K562 (cell line): ENCODE results near the gene ROBO2. TPM values are rescaled to one million over a fixed set of nuclear protein-coding genes. Genes with fewer than 3 reads are reported as not detected.

ENCODE experiments used
- ATAC-seq: fragments of 200-7000 bp; cut with Tn5 transposase; 3 replicates; pipeline ENCODE4 v1.9.1; 2020; ENCODE audit warnings: moderate library complexity
- BruUV-seq: library from RNA; stranded (reverse); fragments of 400-500 nt; replicated peaks from 2 replicates; lab custom pipeline; 2021; lab: Mats Ljungman, UMichigan
- CTCF ChIA-PET: fragments of 300-600 bp; formaldehyde crosslinking; extraction: SDS; loops from one replicate; lab custom pipeline; 2021; ENCODE audit warnings: low intra/inter-chr PET ratio; lab: Yijun Ruan, JAX
- POLR2A ChIA-PET: fragments of 300-600, 350-650 bp; sonication (Branson Sonifier 250); formaldehyde crosslinking; extraction: SDS; loops from one replicate; lab custom pipeline; 2021; ENCODE audit warnings: antibody characterized with exemption, inconsistent platforms; lab: Yijun Ruan, JAX
- DNase-seq, 4 experiments: peaks; one replicate each; pipeline versions ENCODE4 v3.0.0 to v3.0.0-alpha.2; 2011 to 2018; ENCODE audit warnings: low spot score in 3 of 4, mixed read lengths in 3 of 4; ENCODE audit errors: extremely low read depth in 1 of 4
- FAIRE-seq: peaks from 2 replicates; lab custom pipeline; 2011; peaks lifted over from hg19 to GRCh38; lab: Jason Lieb, UNC
- H2AFZ ChIP-seq: 2 replicates; pipeline ENCODE4 v1.6.0; 2011; ENCODE audit warnings: low read depth, low read length, control low read depth, inconsistent platforms
- H3K27ac ChIP-seq: fragments of 200-600 bp; 3 replicates; pipeline ENCODE4 v1.8.0; 2011; ENCODE audit warnings: low read depth, mild to moderate bottlenecking, control low read depth, inconsistent platforms, low read length, moderate library complexity, mixed read lengths; ENCODE audit errors: extremely low read depth
- H3K27me3 ChIP-seq, 2 experiments: fragments of 300-600 bp in 1 of 2; 2 replicates in 1 of 2; 3 replicates in 1 of 2; pipeline versions ENCODE4 v1.6.0 to v1.8.0; 2011; ENCODE audit warnings: inconsistent platforms in 2 of 2, low read length in 2 of 2, mild to moderate bottlenecking in 1 of 2, mixed read lengths in 1 of 2, moderate library complexity in 1 of 2; ENCODE audit not compliant: control insufficient read depth in 2 of 2, insufficient read depth in 2 of 2
- H3K36me3 ChIP-seq: fragments of 300-600 bp; 3 replicates; pipeline ENCODE4 v1.8.0; 2011; ENCODE audit warnings: mild to moderate bottlenecking, low read length, inconsistent platforms; ENCODE audit not compliant: control insufficient read depth, insufficient read depth
- H3K4me1 ChIP-seq, 2 experiments: fragments of 200-600 bp in 1 of 2; replicated peaks in 1 of 2; 2 replicates in 1 of 2; 3 replicates in 1 of 2; pipeline versions ENCODE4 v1.5.1 to v1.8.0; 2011; ENCODE audit warnings: inconsistent platforms in 2 of 2, low read length in 2 of 2, mild to moderate bottlenecking in 1 of 2, mixed read lengths in 1 of 2, moderate library complexity in 1 of 2; ENCODE audit not compliant: control insufficient read depth in 2 of 2, insufficient read depth in 2 of 2
- H3K4me2 ChIP-seq: 2 replicates; pipeline ENCODE4 v1.6.1; 2011; ENCODE audit warnings: low read length, control low read depth, inconsistent platforms, mixed read lengths; ENCODE audit not compliant: insufficient read depth
- H3K4me3 ChIP-seq: fragments of 200-600 bp; sonication (generic), shearing (Covaris generic); 2 replicates; pipeline ENCODE4 v1.5.1; 2016; ENCODE audit warnings: control low read depth, inconsistent platforms
- H3K79me2 ChIP-seq: fragments of 200-600 bp; 3 replicates; pipeline ENCODE4 v1.8.0; 2011; ENCODE audit warnings: low read length, inconsistent platforms; ENCODE audit not compliant: control insufficient read depth, insufficient read depth
- H3K9ac ChIP-seq, 2 experiments: 2 replicates each; pipeline versions ENCODE4 v1.6.0 to v1.6.1; 2011; ENCODE audit warnings: low read depth in 2 of 2, low read length in 2 of 2, control low read depth in 1 of 2, inconsistent platforms in 1 of 2, mild to moderate bottlenecking in 1 of 2, mixed read lengths in 1 of 2; ENCODE audit not compliant: insufficient read depth in 1 of 2
- H3K9me1 ChIP-seq: one replicate; pipeline ENCODE4 v1.6.0; 2011; ENCODE audit warnings: inconsistent platforms, mild to moderate bottlenecking, low read length, moderate library complexity; ENCODE audit not compliant: control insufficient read depth, insufficient read depth
- H3K9me3 ChIP-seq: replicated peaks from 2 replicates; pipeline ENCODE4 v1.5.1; 2011; ENCODE audit warnings: low read depth, low read length, inconsistent platforms; ENCODE audit not compliant: control insufficient read depth, insufficient read depth
- H4K20me1 ChIP-seq: replicated peaks from 2 replicates; pipeline ENCODE4 v1.6.1; 2011; ENCODE audit warnings: low read length, inconsistent platforms, mixed read lengths; ENCODE audit not compliant: control insufficient read depth, insufficient read depth
- BCOR ChIP-seq: fragments of 450-650 bp; IDR thresholded peaks from 2 replicates; pipeline ENCODE4 v1.6.1; 2016
- BMI1 ChIP-seq: fragments of 150-350 bp; IDR thresholded peaks from 2 replicates; pipeline ENCODE4 v1.6.1; 2014; ENCODE audit warnings: low read length
- ZNF217 ChIP-seq: sonication (generic); formaldehyde crosslinking; IDR thresholded peaks from 2 replicates; pipeline ENCODE4 v1.8.0; 2022; ENCODE audit warnings: mild to moderate bottlenecking, missing genetic modification reagents
- ZSCAN29 ChIP-seq: fragments of 450-650 bp; IDR thresholded peaks from 2 replicates; pipeline ENCODE4 v1.6.1; 2017
- WGBS: fragments of 100-300 bp; shearing (Covaris generic); methylation state at CpG from one replicate; pipeline ENCODE4 v1.1.6; 2016; ENCODE audit warnings: low coverage, mixed read lengths; ENCODE audit not compliant: insufficient coverage; ENCODE audit errors: missing lambda C conversion rate; 5-methylcytosine and 5-hydroxymethylcytosine counted together
- in situ Hi-C: fragments of 300-500 bp; cut with MboI; formaldehyde crosslinking; loops from 4 replicates; pipeline ENCODE4 v1.15.0; 2018; ENCODE audit warnings: inconsistent platforms, mixed read lengths
- intact Hi-C: fragments of 100-400 bp; cut with micrococcal nuclease; formaldehyde crosslinking; loops from 2 replicates; pipeline ENCODE4 v1.14.2; 2022
- polyA plus RNA-seq, 8 experiments: library from polyadenylated mRNA; depleted of rRNA in 4 of 8; stranded (reverse) in 5 of 8; unstranded in 3 of 8; fragments of >200 nt; fragmentation: Nextera tagmentation in 2 of 8; fragmentation: Illumina TruSeq in 1 of 8; extraction: Ambion mirVana in 2 of 8; extraction: Trizol in 1 of 8; gene quantifications; 2 replicates each; pipeline versions ENCODE4 v1.2.1 to v1.2.3, GENCODE V29; 2011 to 2014; ENCODE audit warnings: inconsistent platforms in 1 of 8, missing spikeins in 1 of 8
- total RNA-seq, 7 experiments: library from RNA; depleted of rRNA in 6 of 7; stranded (reverse); fragments of >200 nt in 6 of 7; fragmentation: Illumina TruSeq in 2 of 7; extraction: Trizol in 2 of 7; gene quantifications; 2 replicates each; pipeline versions ENCODE4 v1.2.1 to v1.2.3, GENCODE V29; 2011 to 2021; ENCODE audit warnings: low replicate concordance in 1 of 7
- TF ChIP-seq, protein P1 (sequence below), 2 experiments: fragments of 450-650 bp; conservative IDR thresholded peaks; 2 replicates each; pipeline ENCODE4 v1.6.1; 2017; ENCODE audit warnings: mild to moderate bottlenecking in 2 of 2, moderate library complexity in 2 of 2

ROBO2 gene
- total and polyA plus RNA-seq, 9 of the 15 experiments (the other 6 are each of a cell fraction or from before 2014, with no cell fraction given): 0.84 to 3.0 (median 1.7) TPM

- H3K4me3 ChIP-seq: no peak overlapping the region
- no peak overlapping the region for H3K4me2 ChIP-seq
- no peaks in the 10 kb centered on the region for H3K36me3 ChIP-seq
- H3K9me3 ChIP-seq: no peaks in the 10 kb centered on the region
- no peaks in the 10 kb centered on the region for H4K20me1 ChIP-seq
- no peak overlapping the region for H3K9ac ChIP-seq
- BruUV-seq: no TSS peak
- TF ChIP-seq BMI1: no peak
- no peak for FAIRE-seq
- intact Hi-C loops: no loop called here
- no peak overlapping the region for H3K27ac ChIP-seq
- peak in 1 of 4 experiments; percentile 4 for DNase-seq
- H2AFZ ChIP-seq: no peak overlapping the region
- in situ Hi-C loops: no loop called here
- H3K27me3 ChIP-seq: no peaks in the 10 kb centered on the region
- H3K9me1 ChIP-seq: no peaks in the 10 kb centered on the region
- POLR2A ChIA-PET: no interaction called here
- H3K79me2 ChIP-seq: no peaks in the 10 kb centered on the region
- CTCF ChIA-PET: no interaction called here
- no peak for ATAC-seq
- H3K4me1 ChIP-seq: no peaks in the 10 kb centered on the region
- WGBS: 0% methylated on average over 7 of the region's 7 CpGs
Measured at GRCh38 chr3:77014226-77014625, 25.7 kb upstream of the ROBO2 start.

- H2AFZ ChIP-seq: no peak overlapping the region
- intact Hi-C loops (no loop called here), in situ Hi-C loops (no loop called here)
- H3K79me2 ChIP-seq: no peaks in the 10 kb centered on the region
- no peaks in the 10 kb centered on the region for H4K20me1 ChIP-seq
- ChIA-PET POLR2A (interaction anchor here (0.7 kb wide), 1 partner anchor 21 kb away, joined by 3 read pairs; no protein-coding TSS in a partner anchor), CTCF (no interaction called here)
- FAIRE-seq (no peak), ATAC-seq (no peak), DNase-seq (no peak)
- no peak overlapping the region for H3K4me3 ChIP-seq
- H3K4me2 ChIP-seq: no peak overlapping the region
- TF ChIP-seq BCOR (no peak), ZSCAN29 (no peak), ZNF217 (CRISPR knock-in tag) (no peak)
- TF ChIP-seq, protein P1, sequence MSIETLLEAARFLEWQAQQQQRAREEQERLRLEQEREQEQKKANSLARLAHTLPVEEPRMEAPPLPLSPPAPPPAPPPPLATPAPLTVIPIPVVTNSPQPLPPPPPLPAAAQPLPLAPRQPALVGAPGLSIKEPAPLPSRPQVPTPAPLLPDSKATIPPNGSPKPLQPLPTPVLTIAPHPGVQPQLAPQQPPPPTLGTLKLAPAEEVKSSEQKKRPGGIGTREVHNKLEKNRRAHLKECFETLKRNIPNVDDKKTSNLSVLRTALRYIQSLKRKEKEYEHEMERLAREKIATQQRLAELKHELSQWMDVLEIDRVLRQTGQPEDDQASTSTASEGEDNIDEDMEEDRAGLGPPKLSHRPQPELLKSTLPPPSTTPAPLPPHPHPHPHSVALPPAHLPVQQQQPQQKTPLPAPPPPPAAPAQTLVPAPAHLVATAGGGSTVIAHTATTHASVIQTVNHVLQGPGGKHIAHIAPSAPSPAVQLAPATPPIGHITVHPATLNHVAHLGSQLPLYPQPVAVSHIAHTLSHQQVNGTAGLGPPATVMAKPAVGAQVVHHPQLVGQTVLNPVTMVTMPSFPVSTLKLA (conservative IDR thresholded peaks at IDR 0.05): no peak
- BruUV-seq: no TSS peak
- no peak overlapping the region for H3K27ac ChIP-seq
- no peaks in the 10 kb centered on the region; a peak in 1 of 5 replicates for H3K27me3 ChIP-seq
- H3K9ac ChIP-seq: no peak overlapping the region
- no peaks in the 10 kb centered on the region for H3K9me3 ChIP-seq
- WGBS: 0% methylated on average over 1 of the region's 1 CpG
- H3K36me3 ChIP-seq: no peaks in the 10 kb centered on the region
- no peaks in the 10 kb centered on the region for H3K9me1 ChIP-seq
- no peaks in the 10 kb centered on the region for H3K4me1 ChIP-seq
Measured at GRCh38 chr3:77025471-77025870, 14.4 kb upstream of the ROBO2 start.
